H1 (cell line): ENCODE results near the gene EEF2. TPM values are rescaled to one million over a fixed set of nuclear protein-coding genes. Genes with fewer than 3 reads are reported as not detected.

Experiments
- ATF3 ChIP-seq: IDR thresholded peaks from 2 replicates; pipeline ENCODE4 v1.6.1; 2011; ENCODE audit warnings: low read depth, mild to moderate bottlenecking, low read length; ENCODE audit not compliant: insufficient read depth
- CBX5 ChIP-seq: fragments of 300-800, 300-1000 bp; sonication (generic); IDR thresholded peaks from 2 replicates; pipeline ENCODE4 v1.7.1; 2016; ENCODE audit warnings: antibody characterized with exemption, low read length, low read depth
- polyA plus RNA-seq, 7 experiments: library from polyadenylated mRNA; depleted of rRNA in 3 of 7; stranded (reverse) in 5 of 7; unstranded in 2 of 7; fragments of >200 nt in 5 of 7; fragments of 200-250 nt in 2 of 7; gene quantifications; 1 replicate in 5 of 7; 2 replicates in 1 of 7; 4 replicates in 1 of 7; pipeline versions ENCODE4 v1.2.1 to v1.2.3, GENCODE V29; 2011 to 2013; ENCODE audit warnings: missing spikeins in 2 of 7, mixed read lengths in 2 of 7
- total RNA-seq: library from RNA; stranded (reverse); fragmentation: NEBNext Ultra II Directional; extraction: Animal tissue kit (Norgen Biotek cat#: 25700); gene quantifications from 2 replicates; pipeline ENCODE4 v1.2.1, GENCODE V29; 2021

Gene EEF2
- total and polyA plus RNA-seq, 2 of the 8 experiments (the other 6 are each of a cell fraction or from before 2014, with no cell fraction given): 1,554 to 3,380 TPM

GRCh38 chr19:3980353-3981251 is 4.7 kb downstream of the EEF2 start (continued):
- TF ChIP-seq ATF3: no peak
- TF ChIP-seq CBX5: no peak
- TF ChIP-seq, all 59 proteins: peak for 5
